ENCODE measurements around the gene CALML5.

- TF ChIP-seq CTCF (IDR thresholded peaks at IDR 0.05) (no peak), POLR2AphosphoS5 (IDR thresholded peaks at IDR 0.05; ENCODE audit: low read depth, low read length) (no peak), TCF7L2 (IDR thresholded peaks at IDR 0.05; ENCODE audit: low read depth, low read length) (no peak)
These were observed 30.5 kb upstream of the CALML5 start for GRCh38 chr10:5529702-5530411.
